Skeletal muscle tissue (tissue), 4 donors: ENCODE results near the gene FERD3L. TPM values are rescaled to one million over a fixed set of nuclear protein-coding genes. Genes with fewer than 3 reads are reported as not detected.
"Not testable (repeated sequence)": the region's sequence is repeated elsewhere in the genome, so short reads cannot be mapped to it uniquely, and the experiment has no call there.

ENCODE experiments used
- H3K27ac ChIP-seq: one replicate; pipeline ENCODE4 v1.7.0; 2013; ENCODE audit warnings: mild to moderate bottlenecking, low read depth, low read length, inconsistent platforms
- H3K27me3 ChIP-seq, 3 donors: one replicate each; pipeline ENCODE4 v1.7.0; 2013; ENCODE audit warnings: low read length in 3 of 3; ENCODE audit not compliant: control insufficient read depth in 3 of 3, insufficient read depth in 3 of 3
- H3K36me3 ChIP-seq, 3 donors: one replicate each; pipeline ENCODE4 v1.7.0; 2013; ENCODE audit warnings: low read length in 3 of 3; ENCODE audit not compliant: control insufficient read depth in 3 of 3, insufficient read depth in 3 of 3
- H3K4me1 ChIP-seq, 3 donors: one replicate each; pipeline ENCODE4 v1.7.0; 2013; ENCODE audit warnings: low read length in 3 of 3, mild to moderate bottlenecking in 3 of 3; ENCODE audit not compliant: control insufficient read depth in 3 of 3, insufficient read depth in 3 of 3
- H3K4me3 ChIP-seq, 3 donors: one replicate each; pipeline ENCODE4 v1.7.0; 2013; ENCODE audit warnings: low read length in 3 of 3
- H3K9ac ChIP-seq, 3 donors: one replicate each; pipeline ENCODE4 v1.7.0; 2013; ENCODE audit warnings: low read length in 3 of 3, mild to moderate bottlenecking in 3 of 3, moderate library complexity in 2 of 3, low read depth in 1 of 3
- H3K9me3 ChIP-seq, 3 donors: one replicate each; pipeline ENCODE4 v1.7.0; 2013; ENCODE audit warnings: low read length in 3 of 3; ENCODE audit not compliant: control insufficient read depth in 3 of 3
- total RNA-seq: library from RNA; depleted of rRNA; stranded (reverse); fragments of >200 nt; gene quantifications from one replicate; pipeline ENCODE4 v1.2.3, GENCODE V29; 2014
- donor health status: Osteomylitis.

FERD3L gene
- total RNA-seq = not detected

DNA sequence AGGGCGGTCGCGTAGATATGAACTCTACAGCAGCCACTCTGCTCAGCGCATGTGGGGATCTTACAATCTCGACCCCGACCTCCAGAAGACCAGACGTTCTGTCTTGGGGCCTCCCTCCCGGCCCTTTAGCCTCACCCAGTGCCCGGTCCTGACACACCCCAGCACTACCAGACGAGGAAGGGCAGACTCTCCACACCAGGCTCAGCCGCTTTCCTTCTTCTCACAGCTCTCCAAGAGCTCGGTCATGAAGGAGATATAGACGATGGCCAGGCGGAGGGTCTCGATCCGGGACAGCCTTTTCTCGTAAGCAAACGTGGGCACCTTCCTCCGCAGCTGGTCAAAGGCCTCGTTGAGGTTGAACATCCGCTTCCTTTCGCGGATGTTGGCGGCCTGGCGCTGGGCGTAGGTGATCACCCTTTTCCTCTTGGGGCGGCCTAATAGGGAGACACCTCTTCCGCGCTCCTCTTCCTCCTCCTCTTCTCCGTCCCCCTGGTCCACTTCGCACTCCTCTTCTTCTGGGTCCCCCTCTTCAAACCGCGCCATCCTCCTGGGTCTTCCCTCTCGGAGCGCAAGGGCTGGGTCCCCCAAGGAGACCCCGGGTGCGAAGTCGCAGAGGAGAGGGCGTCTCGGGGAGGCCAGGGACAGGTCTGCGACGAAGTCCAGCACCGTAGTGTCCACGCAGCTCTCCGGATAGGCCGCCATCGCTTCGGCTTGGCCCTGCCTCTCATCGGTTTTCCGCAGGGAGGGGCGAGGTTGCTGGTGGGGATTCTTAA lies at the start of gene FERD3L:
Gene FERD3L (minus strand): TSS at position 761 of the 773 bp plus-strand sequence. CDS start 59 bp downstream, at position 702.
- peaks cover 30 to 44% (median 34%) of the 10 kb centered on the region in 3 donors for H3K27me3 ChIP-seq
- no peak within 1 kb of the TSS for H3K27ac ChIP-seq
- no peaks in the 10 kb centered on the region for H3K36me3 ChIP-seq
- peaks cover 6 to 14% (median 7%) of the 10 kb centered on the region in 3 donors for H3K4me1 ChIP-seq
- no peaks in the 10 kb centered on the region for H3K9me3 ChIP-seq
- H3K4me3 ChIP-seq = no peak within 1 kb of the TSS
- H3K9ac ChIP-seq = no peak within 1 kb of the TSS

DNA sequence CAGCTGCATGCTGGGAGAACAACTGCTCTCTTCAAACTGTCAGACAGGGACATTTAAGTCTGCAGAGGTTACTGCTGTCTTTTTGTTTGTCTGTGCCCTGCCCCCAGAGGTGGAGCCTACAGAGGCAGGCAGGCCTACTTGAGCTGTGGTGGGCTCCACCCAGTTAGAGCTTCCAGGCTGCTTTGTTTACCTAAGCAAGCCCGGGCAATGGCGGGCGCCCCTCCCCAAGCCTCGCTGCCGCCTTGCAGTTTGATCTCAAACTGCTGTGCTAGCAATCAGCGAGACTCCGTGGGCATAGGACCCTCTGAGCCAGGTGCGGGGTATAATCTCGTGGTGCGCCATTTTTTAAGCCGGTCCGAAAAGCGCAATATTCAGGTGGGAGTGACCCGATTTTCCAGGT lies 49.2 kb upstream of the FERD3L start:
- H3K4me3 ChIP-seq, H3K9me3 ChIP-seq, H3K36me3 ChIP-seq, H3K27ac ChIP-seq, H3K4me1 ChIP-seq, H3K27me3 ChIP-seq, H3K9ac ChIP-seq: not testable (repeated sequence)

- H3K4me1 ChIP-seq = no peaks in the 10 kb centered on the region
- H3K9me3 ChIP-seq = peaks cover 0 to 3% (median 3%) of the 10 kb centered on the region in 3 donors
- no peak overlapping the region for H3K27ac ChIP-seq
- no peak overlapping the region for H3K4me3 ChIP-seq
- no peaks in the 10 kb centered on the region for H3K36me3 ChIP-seq
- no peaks in the 10 kb centered on the region for H3K27me3 ChIP-seq
- no peak overlapping the region for H3K9ac ChIP-seq
Measured at GRCh38 chr7:19181634-19182033, 36.4 kb upstream of the FERD3L start.

DNA sequence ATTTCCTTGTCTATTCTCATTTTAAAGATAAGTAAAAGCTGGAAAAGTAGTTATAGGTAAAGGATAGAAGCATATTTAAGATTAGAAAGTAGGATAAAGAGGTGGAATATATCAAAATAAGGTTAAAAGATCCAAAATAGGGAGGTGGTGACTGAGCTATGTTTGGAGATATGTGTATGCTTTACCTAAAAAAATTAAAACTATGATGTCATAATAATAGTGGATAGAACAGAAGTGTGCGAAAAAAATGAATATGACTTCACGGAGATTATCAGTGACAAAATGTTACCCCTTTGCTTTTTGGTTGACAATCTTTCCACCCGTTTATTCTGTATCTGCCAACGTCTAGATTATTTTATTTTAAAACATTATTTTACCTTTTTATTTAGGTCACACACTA lies 33.4 kb upstream of the FERD3L start:
- Histone ChIP-seq H3K4me3 (no peak overlapping the region), H3K27ac (no peak overlapping the region), H3K36me3 (no peaks in the 10 kb centered on the region), H3K9ac (no peak overlapping the region), H3K9me3 (peaks cover 0 to 3% (median 0%) of the 10 kb centered on the region in 3 donors), H3K27me3 (peaks cover 0 to 2% (median 0%) of the 10 kb centered on the region in 3 donors), H3K4me1 (no peaks in the 10 kb centered on the region)

DNA sequence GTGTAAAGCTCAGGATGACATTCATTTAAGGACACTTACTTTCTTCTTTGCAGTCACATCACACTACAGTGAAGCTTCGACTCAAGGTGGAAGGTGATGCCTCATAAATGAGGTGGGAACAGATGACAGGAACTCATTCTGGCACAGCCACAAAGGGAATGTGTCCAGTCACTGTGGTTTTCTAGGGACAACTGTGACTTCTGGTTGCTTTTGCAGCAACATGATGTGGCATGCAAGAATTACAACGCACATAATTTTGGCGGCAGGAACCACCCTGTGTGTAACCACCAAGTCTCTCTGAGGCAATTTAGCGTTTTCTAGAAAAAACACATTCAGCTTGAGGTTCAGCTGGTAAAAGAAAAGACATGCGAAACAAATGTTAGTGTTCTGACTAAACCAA lies 32.0 kb upstream of the FERD3L start:
- H3K27ac ChIP-seq = no peak overlapping the region
- H3K36me3 ChIP-seq = no peaks in the 10 kb centered on the region
- no peaks in the 10 kb centered on the region for H3K4me1 ChIP-seq
- no peak overlapping the region for H3K9ac ChIP-seq
- peaks cover 0 to 2% (median 0%) of the 10 kb centered on the region in 3 donors for H3K27me3 ChIP-seq
- H3K4me3 ChIP-seq = no peak overlapping the region
- peaks cover 0 to 2% (median 0%) of the 10 kb centered on the region in 3 donors for H3K9me3 ChIP-seq

GRCh38 chr7:19175241-19175640 lies 30.0 kb upstream of the FERD3L start:
- no peak overlapping the region for H3K9ac ChIP-seq
- no peaks in the 10 kb centered on the region for H3K9me3 ChIP-seq
- no peak overlapping the region for H3K27ac ChIP-seq
- H3K36me3 ChIP-seq = no peaks in the 10 kb centered on the region
- peaks cover 0 to 2% (median 0%) of the 10 kb centered on the region in 3 donors for H3K27me3 ChIP-seq
- H3K4me3 ChIP-seq = no peak overlapping the region
- H3K4me1 ChIP-seq = no peaks in the 10 kb centered on the region

- Histone ChIP-seq H3K9me3 (no peaks in the 10 kb centered on the region), H3K27ac (no peak overlapping the region), H3K4me3 (no peak overlapping the region), H3K9ac (no peak overlapping the region), H3K27me3 (no peaks in the 10 kb centered on the region), H3K36me3 (no peaks in the 10 kb centered on the region), H3K4me1 (no peaks in the 10 kb centered on the region)
Measured at GRCh38 chr7:19161671-19162070, 16.4 kb upstream of the FERD3L start.

- H3K9ac ChIP-seq = no peak overlapping the region
- H3K9me3 ChIP-seq = no peaks in the 10 kb centered on the region
- H3K27ac ChIP-seq = no peak overlapping the region
- H3K36me3 ChIP-seq = no peaks in the 10 kb centered on the region
- peaks cover 30 to 41% (median 34%) of the 10 kb centered on the region in 3 donors for H3K27me3 ChIP-seq
- peaks cover 6 to 14% (median 7%) of the 10 kb centered on the region in 3 donors for H3K4me1 ChIP-seq
- H3K4me3 ChIP-seq = no peak overlapping the region
Measured at GRCh38 chr7:19146699-19147098, 1.5 kb upstream of the FERD3L start.

DNA sequence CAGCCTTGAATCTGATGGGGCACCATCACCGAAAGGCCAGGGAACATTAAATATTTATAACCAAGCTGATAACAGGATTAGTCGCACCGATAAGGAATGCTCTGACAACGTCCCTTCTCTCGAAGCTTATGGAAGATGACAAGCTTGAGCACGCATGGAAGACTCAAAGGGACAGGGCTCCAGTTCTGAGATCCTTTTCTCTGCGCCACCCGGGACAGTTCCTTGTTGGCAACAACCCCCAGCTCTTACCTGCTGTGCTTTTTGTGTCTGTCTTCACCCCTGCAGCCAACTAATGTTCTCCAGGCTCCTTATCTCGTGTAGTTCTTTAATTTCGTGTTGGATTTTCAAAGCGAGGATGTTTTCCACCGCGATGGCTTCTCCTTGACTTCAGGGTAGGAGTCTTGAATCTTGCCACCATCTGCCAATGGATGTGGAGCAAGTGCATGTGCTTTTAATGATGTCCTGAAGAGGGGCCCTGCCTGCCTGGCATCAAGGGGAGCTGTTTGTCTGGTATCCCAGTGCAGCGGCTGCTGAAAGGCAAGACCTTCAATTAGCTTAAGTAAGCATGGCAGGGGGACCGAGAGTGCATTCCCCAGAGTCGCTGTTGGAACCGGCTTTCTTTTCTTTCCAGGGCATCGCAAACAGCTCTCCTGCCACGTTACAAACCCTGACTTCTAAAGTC lies 354 bp upstream of the FERD3L start:
- Histone ChIP-seq H3K27me3 (peaks cover 30 to 44% (median 34%) of the 10 kb centered on the region in 3 donors), H3K4me3 (no peak overlapping the region), H3K27ac (no peak overlapping the region), H3K9ac (no peak overlapping the region), H3K36me3 (no peaks in the 10 kb centered on the region), H3K9me3 (no peaks in the 10 kb centered on the region), H3K4me1 (peaks cover 6 to 14% (median 7%) of the 10 kb centered on the region in 3 donors)
